Measurements from ENCODE around the gene LMBR1.
"Not testable (repeated sequence)": the region's sequence is repeated elsewhere in the genome, so short reads cannot be mapped to it uniquely, and the experiment has no call there.

LMBR1 gene

DNA sequence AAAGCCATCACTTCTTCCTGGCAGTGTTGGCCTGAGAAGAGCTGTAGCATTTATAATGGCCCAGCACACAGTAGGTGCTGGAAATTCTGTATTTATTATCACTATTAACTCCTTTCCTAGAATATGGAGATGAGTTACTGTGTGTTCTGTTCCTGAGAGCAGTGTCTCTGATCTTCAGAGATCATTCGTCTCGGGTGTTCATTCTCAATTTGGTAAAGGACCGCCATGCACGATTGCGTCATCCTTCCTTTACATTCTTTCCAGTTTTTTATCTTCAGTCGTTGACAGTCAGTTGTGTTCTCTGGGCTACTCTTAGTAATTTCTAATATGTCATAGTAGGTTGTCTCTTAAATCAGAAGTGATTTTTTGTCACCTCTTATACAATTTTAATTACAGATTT lies 233.8 kb downstream of the LMBR1 start:
- no peak for DNase-seq

DNA sequence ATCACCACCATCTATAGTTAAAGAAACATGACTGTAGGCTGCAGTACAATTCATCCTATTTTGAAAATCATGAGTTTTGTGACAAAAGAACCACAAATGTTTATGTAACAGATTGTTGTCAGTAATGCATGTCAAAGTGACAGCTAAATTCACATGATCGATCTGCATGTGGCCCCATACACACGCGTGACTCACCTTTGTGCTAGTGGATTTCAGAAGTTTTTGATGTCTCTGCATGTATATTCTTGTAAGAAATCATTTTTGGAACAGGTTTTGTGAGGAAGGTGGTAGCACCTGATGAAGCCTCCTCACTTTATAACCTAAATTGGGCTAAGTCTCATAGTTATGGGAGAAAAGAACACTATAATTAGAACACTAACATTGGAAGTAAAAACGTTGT lies 235.3 kb downstream of the LMBR1 start:
- no peak for DNase-seq

DNA sequence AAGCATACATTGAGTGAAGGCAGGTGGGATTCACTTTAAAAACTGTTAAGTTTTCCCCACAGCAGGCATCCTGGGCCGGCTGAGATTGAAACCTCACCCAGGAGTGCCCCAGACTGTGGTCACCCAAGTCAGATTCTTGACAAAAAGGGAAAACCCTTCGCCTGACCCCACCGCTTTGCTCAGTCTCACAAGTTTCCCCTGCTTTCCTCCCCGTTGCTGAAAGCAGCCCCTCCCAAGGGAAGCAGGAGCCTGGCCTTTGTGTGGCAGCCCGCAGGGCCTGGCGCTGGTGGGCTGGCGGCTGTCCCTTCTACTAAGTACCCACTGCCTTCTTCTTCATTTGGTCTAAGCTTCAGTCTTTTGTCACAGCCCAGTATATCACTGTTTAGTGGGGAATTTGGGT lies 236.4 kb downstream of the LMBR1 start:
- DNase-seq: no peak

DNA sequence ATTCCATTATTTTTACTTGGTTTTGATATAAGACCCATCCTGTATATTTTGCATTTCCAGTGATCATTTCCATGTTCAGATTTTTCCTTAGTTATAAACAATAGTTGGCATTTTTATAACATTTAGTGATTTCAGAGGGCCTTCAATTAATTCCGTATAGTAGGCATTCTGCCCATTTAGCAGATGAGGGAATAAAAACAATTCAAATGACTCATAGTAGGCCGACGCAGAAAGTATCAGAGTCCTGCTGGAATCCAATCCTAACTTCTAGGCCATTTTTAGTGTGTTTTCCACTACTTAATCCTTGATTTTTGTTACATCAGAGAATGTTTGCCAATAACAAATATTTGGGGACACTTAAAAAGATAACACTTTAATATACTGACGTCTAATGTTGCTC lies 237.0 kb downstream of the LMBR1 start:
- no peak for DNase-seq

DNA sequence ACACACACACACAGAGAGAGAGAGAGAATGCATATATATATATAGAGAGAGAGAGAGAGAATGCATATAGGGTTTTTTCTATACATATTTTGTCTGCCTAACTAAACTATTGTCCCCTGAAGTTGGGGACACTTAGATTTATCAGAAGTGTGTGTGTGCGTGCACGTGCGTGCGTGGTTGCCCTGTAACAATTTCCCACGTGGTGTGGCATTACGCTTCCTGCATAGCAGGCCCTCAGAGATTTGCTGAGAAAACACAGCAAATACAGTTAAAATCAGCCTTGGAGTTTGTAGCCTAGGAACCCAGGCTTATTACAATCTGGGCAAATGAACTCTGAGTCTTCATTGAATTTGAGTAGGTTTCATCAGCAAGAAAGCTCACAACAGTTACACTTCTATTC lies 237.7 kb downstream of the LMBR1 start:
- no peak for DNase-seq

DNA sequence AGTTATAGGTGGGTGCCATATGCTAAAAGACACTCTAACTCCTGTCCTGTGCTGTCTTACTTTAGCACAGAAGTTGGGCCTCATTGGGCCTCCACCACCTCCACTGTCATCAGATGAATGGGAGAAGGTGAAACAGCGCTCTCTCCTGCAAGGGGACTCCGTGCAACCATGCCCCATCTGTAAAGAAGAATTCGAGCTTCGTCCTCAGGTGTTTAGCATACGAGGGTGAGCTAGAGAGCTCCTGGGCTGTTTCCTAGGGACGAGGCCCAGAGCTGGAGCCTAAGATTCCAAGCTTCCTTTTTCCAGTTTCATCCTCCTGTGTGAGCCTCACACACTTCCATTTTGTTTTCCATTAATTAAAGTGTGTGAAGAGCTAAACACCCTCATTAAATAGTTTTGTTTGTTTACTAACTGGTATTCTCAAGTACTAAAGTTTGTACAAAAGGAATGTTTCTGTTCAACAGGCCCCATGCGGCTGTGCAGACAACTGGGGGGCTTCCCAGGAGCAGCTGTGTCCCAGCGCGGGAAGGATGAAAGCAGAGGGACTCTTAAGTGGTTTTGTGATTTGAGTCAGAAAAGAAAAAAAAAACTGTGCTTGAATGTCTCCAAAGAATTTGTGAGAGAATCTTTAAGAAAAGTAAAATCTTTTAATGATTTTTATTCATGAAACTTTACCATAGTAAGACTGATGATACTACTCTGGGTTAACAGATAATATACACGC lies 238.3 kb downstream of the LMBR1 start:
- DNase-seq: no peak

DNA sequence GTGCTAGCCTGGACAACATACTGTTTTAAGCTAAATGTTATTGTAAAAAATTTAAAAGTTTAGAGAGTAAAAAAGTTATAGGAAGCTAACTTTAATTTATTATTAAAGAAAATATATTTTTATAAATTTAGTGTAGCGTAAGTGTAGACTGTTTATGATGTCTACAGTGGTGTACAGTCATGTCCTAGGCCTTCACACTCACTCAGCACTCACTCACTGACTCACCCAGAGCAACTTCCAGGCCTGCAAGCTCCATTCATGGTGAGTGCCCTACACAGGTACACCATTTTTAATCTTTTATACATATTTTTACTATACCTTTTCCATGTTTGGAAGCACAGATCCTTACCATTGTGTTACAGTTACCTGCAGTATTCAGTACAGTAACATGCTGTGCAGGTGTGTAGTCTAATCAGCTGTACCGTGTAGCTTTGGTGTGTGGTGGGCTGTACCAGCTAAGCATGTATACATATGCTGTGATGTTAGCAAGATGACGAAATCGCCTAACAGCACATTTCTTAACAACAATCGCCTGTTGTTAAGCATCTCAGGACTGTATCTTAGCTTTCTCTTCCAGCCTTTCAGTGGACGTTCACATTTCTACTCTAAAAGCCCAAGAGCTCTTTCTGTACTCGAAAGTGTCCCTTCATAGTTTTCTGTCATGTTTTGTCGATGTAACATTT lies 240.0 kb downstream of the LMBR1 start:
- DNase-seq: no peak

DNA sequence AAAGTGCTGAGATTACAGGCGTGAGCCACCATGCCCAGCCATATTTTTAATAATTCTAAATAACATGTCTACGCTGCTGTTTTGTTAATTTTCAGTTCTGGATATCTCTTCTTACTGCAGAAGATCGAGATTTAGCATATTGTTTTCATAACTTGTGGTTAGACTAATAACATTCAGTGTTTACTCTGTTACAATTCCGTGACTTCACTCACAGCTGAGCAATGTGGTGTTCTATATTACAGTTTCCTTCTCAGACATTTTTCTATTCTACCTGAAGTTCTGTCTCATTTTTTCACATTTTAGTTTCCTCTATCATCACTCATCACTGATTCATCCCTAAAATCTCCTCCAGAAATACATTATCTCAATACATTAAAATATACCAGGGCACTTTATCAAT lies 241.5 kb downstream of the LMBR1 start:
- DNase-seq: no peak

DNA sequence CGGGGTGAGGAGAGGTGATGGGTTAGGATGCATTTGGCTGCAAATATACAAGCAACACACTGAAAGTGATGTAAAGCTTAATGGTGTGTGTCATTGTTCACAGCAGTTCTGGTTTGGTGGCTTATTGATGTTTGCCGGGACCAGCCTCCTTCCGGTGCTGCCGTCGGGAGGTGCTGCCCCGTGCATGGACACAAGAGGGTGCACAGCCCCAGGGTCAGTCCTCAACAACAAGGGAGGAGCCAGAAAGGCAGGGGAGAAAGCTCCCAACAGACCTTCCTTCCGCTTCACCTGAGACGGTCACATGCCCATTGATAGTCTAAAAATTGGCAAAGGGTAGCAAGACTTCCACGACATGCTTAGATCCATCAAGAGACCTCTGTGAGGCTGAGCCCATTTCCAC lies 242.9 kb downstream of the LMBR1 start:
- no peak for DNase-seq

DNA sequence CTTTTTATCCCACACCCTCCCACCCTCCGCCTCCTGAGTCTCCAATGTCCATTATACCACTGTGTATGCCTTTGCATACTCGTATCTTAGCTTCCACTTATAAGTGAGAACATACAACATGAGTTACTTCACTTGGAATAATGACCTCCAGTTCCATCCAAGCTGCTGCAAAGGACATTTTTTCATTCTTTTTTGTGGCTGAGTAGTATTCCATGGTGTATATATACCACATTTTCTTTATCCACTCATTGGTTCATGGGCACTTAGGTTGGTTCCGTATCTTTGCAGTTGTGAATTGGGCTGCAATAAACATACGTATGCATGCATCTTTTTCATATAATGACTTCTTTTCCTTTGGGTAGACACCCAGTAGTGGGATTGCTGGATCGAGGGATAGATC lies 245.7 kb downstream of the LMBR1 start:
- not testable (repeated sequence) for DNase-seq

DNA sequence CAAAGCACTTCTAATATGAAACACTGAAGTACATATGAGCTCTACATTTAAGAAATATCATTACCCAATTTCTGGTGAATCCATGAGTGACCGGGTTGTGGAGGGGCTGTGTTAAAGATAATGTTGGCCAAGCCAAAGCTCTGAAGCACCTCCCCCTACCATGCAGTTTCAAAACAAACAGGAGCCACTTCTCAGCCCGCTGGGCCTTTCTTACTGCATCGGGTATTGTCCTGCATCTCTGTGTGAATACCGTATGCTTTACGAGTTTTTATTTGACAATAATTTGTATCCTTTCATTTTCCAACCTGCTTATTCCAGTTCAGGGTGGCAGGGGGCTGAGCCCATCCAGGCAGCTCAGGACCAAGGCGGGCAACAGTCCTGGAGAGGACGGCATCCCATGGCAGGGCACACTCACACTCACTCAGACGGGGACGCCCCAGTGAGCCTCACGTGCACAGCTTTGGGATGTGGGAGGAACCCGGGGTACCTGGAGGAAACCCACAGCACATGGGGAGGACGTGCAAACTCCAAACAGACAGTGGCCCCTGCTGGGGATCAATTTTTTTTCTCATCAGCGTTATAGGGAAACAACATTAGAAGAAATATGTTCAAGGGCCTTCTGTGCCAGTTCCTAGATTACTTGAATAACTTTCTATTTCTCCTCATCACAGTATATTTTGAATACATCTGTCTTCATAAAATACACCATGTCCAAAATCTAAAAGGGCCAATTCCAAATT lies 250.5 kb downstream of the LMBR1 start:
- DNase-seq: no peak

DNA sequence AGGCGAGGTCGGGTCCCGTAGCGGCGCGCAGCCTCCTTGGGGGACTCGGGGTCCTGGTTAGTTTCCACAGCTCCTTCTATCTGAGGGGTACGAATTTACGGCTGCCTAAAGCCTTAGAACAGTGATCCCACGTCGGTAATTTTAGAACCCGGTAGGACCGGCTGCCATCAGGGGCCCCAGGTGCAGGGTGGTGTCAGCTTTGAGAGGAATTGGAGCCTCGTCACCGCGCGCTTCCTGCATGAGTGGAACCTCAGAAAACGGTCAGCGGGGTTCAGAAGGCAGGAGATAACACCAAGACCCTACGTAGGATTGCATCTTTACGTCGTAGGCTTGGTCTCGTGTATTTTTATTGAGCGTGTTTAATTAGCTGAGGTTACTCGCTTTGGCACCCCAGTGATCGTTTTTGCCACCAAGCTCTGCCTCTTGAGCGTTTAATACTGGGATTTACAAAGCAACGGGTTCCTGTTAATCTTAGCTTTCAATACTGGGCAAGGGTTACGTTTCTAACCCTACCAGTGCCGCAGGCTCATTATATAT lies 252.0 kb downstream of the LMBR1 start:
- DNase-seq: peak in 9 of 56 donors; percentile 35 to 69 (median 53)

DNA sequence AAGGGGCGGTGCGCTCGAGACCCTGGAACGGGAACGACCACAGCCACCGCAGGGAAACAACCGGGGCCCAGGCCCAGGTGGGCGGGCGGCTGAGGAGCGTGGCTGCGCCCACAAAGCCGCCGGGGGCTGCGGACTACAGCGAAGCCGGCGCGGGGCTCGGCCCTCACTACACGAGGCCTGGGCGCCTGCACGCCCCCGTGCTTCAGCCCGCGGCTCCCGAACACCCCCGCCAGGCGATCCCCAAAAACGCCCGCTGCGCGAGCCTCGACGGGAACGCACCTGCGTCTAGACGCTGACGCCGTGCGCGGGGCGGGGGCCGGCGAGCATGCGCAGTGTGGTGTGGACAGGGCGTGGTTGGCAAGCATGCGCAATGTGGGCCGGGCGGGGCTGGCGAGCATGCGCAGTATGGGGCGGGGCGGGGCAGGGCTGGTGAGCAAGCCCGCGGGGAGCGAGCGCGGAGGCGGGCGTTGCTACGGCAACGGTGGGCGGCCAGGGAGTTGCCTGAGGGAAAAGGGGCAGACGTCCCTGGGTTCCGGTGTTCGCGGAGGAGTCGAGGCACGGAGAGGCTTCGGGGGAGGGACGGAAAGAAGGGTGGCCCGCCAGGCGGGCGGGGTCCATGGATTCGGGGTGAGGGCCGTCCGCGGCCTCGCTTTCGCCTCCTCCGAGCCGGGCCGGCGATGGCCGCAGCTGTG lies 252.6 kb downstream of the LMBR1 start, which contains the start of gene RNF32:
Gene RNF32, plus strand, starts transcription at position 518 of the 692 bp plus-strand sequence. CDS start 3,104 bp downstream, outside the sequence.
- DNase-seq: peak in 55 of 56 donors; percentile 46 to 95 (median 89)

DNA sequence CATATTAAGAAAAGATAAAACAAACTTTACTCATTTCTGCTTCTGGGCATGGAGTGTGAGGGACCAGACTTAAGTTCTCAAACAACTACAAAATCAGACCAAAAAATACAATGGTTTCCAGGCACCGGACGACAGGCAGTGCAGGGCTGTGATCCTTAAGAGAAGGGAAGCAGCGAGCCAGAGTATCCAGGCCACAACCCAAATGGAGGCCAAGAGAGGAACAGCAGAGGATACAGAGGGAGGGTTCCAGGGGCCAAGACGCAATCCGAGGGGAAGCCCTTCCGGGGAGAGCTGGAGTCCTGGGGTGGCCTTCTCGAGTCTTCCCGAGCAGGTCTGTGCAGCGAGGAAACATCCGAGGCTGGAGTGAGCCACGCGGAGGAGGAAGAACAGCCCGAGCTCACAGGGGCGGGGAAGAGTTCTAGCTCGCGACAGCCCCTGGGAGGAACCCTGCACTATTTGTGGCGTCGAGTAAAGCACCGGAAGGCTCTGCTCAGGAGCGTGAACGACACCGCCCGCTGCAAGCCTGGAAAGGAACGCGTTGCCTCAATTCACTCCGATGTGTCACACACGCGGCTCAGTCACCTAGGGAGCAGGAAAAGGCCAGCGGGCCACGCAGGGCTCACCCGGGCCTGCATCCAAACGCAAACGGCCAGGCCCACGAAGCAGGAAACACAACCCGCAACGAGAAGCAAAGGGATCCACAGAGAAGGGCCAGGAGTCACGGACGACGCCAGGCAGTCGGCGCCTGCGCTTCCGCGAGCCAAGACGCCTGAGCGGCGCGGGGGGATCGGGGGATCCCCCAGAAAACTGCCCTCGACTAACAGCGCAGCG lies 253.3 kb downstream of the LMBR1 start:
- peak in 6 of 56 donors; percentile 34 to 67 (median 47) for DNase-seq

DNA sequence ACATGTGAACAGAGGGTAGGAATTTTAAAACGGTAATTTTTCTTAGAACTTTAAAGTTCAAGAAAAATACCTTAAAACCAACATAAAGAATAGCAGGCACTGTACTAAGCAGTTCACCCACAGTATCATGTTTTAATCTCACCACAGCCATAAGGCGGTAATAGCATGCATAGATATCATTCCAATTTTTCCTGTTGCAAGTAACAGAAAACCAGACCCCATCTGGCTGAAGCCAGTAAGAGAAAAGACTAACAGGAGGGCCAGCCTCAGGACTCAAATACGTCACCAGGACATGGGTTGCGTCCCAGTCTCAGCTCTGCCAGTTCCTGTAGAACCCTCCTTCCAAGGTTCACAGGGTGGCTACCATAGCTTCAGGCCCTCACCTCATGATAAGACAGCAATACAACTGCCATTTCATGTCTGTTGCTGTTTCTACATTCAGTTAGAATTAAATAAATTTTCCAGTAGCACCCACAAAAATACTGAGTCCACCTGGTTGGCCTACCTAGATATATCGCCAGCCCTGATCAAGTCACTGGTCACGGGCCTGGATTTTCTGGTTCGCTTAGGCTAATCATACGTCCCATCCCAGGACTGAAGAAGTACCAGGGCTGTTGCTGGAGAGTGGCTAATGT lies 254.4 kb downstream of the LMBR1 start:
- DNase-seq: no peak

DNA sequence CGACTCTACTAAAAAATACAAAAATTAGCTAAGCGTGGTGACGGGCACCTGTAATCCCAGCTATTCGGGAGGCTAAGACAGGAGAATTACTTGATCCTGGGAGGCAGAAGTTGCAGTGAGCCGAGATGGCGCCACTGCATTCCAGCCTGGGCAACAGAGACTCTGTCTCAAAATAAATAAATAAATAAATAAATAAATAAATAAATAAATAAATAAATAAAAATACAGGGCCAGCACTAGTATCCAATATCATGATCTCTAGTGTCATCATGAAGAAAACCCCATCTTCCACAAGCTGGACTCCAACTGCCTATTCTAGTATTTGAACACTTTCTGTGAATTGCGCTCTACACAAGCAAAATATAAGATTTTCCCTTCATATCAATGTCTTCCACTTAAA lies 255.9 kb downstream of the LMBR1 start:
- DNase-seq: not testable (repeated sequence)

DNA sequence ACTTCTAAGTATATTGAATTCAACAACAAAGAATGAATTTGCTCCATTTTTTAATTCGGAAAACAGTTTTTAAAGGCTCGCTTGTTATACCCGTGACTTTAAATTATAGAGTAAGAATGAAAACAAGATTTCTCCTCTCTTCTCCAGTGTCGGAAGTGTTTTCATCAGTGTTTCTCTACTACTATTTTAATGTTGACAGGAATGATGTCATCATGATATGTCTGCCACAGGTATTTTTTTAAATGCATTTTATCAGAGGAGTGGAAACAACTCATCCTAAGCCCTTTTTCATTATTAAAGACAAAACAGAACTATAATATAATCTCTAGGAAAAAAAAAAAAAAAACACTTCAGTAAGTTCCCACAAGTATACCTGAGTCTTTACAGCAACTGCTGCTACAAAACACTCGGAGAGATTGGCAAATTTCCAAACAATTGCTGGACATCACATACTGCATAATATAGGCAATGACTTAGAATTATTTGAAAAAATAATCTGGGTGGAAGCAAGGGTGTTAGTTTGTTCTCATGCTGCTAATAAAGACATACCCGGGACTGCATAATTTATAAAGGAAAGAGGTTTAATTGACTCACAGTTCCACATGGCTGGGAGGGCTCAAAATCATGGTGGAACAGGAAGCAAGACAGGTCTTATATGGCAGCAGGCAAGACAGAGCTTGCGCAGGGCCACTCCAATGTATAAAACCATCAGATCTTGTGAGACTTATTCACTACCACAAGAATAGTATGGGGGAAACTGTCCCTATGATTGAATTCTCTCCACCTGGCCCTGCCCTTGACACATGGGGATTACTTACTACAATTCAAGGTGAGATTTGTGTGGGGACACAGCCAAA lies 257.2 kb downstream of the LMBR1 start:
- DNase-seq: no peak

DNA sequence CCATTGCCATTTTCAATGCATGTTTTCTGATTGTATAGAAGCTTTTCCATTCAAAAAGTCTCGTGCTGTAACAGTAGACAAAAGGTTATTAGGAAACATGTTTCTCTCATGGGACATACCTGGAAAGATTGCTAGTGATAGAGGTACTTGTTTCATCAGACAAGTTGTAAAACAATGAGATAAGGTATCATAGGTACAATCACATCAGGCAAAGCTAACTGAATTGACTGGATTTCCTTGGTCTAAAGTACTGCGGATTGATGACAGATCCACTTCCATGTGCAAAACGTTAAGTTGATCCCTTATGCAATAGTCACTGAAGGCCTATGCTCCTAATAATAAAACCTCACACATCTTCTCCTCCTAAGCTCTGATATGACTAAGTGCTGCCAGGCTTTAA lies 258.9 kb downstream of the LMBR1 start:
- no peak for DNase-seq

DNA sequence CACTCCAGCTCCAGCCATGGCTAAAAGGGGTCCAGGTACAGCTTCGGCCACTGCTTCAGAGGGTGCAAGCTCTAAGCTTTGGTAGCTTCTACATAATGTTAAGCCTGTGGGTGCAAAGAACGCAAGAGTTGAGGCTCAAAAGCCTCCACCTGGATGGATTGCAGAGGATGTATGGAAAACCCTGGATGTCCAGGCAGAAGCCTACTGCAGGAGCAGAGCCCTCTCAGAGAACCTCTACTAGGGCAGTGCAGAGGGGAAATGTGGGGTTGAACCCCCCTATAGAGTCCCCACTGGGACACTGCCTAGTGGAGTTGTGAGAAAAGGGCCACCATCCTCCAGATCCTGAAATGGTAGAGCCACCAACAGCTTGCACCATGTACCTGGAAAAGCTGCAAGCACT lies 263.1 kb downstream of the LMBR1 start:
- no peak for DNase-seq
